Stimulated activated CD8-positive, alpha-beta memory T cell treated with anti-CD3 and anti-CD28 coated beads, Interleukin-4, amount 100 ng/mL, for 1 hour (primary cell): Measurements from ENCODE around the gene TANC1.
"Not testable (repeated sequence)": the region's sequence is repeated elsewhere in the genome, so short reads cannot be mapped to it uniquely, and the experiment has no call there.

Source experiments
- DNase-seq, 2 donors: peaks; one replicate each; pipeline ENCODE4 v3.0.0-alpha.2; 2020; ENCODE audit warnings: low read depth in 2 of 2, low spot score in 1 of 2

Gene TANC1

GRCh38 chr2:159022019-159022418 is 53.6 kb downstream of the TANC1 start:
- no peak for DNase-seq

DNA sequence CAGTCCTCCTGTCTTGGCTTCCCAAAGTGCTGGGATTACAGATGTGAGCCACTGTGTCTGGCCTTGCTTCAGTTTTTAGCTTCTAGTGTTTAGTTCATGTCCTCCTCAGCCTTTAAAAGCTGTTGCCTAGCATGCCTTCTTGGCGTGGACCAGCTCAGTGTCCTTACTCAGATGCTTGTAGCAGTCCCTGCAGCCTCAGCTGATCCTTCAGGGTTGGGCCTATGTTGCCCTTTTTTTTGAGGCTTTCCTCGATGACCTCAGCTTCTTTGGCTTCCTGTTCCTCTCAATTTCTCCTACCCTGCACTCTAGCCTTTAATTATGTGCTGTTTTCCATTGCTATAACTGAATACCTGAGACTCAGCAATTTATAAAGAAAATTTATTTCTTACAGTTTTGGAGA is 57.7 kb downstream of the TANC1 start:
- no peak for DNase-seq

- no peak for DNase-seq
Observed at GRCh38 chr2:159028776-159029175, 60.3 kb downstream of the TANC1 start.

DNA sequence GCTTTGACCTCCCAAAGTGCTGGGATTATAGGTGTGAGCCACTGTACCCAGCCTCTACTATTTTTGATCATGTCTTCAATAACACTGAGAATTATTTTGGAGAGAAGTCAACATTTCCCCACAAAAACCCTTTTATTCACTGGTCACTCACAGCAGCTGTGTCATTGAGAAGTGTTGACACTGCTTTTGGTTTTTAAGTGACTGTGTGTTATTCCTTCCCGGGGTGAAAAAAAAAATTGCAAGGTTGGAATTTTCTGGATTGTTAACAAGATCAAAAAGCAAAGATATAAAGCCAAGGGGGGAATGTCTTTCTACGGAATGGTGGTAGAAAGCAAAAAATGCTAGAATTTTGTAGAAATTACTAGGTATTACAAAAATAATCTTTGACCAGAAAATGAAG is 61.5 kb downstream of the TANC1 start:
- DNase-seq = no peak

DNA sequence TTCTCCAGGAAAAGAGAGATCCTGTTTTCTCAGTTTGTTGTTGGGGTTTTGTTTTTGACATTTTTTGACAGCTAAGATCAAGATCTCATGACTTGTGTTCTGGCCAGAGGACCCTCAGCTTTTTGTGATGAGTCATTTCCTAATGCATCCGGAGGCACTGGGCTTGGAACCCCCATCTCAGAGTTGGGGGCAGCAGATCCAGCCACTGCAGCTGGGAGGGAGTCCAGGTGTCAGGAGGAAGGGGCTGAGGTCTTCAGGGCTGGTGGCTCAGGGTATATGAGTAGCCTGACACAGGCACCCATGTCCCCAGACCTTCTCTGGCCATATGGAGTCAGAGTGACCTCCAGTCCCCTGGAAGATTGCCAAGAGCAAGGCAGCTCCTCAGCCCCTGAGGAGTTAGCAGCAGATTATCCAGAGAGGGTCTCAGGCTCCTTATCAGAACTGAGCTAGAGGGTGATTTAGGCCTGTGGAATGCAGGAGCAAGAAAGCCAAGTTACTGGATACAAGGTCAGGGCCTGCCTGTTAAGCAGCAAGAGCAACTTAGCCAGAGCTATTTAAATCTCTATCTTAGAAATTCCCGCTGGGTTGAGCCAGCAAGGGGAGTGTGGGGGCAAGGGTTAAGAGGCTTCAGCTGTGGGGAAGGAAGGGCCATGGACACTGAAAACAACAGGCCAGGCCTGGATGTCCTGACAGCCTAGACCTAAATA is 62.4 kb downstream of the TANC1 start:
- no peak for DNase-seq

DNA sequence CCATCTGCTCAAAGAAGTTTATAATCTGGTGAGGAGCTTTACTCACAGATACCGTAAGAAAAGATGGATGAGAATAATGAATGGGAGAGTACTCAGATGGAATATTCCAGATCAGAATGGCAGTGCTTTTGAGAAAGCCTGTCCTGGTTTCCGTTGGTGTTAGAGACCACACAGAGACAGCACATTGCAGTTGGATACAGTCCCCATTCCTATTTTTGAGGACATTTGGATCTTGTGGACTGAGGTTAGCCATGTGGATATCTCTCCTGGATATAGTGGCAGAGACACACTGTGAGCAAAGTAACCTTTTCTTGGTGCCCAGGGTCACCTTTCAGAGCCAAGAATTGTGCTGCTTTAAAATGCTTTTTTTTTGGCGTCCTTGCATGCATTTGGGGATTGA is 63.7 kb downstream of the TANC1 start:
- DNase-seq = no peak

DNA sequence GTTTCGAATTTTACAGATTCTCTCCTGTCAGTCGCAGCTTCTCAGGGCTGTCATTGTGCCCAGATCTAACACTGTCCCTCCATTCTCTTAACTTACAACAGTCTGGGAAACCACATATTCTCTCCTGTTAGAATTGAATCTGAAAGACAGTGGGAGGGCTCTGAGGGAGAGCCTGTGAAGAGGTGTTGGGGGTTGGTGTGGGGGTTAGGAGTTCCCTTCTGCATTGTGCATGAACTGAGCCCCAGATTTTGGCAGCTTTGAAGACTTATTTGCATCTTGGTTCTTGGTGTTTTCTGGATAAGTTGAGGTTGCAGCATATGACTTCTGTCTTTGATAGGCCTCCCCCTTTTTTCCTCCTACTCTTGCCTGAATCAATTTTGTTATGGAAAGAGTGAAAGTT is 64.1 kb downstream of the TANC1 start:
- no peak for DNase-seq

DNA sequence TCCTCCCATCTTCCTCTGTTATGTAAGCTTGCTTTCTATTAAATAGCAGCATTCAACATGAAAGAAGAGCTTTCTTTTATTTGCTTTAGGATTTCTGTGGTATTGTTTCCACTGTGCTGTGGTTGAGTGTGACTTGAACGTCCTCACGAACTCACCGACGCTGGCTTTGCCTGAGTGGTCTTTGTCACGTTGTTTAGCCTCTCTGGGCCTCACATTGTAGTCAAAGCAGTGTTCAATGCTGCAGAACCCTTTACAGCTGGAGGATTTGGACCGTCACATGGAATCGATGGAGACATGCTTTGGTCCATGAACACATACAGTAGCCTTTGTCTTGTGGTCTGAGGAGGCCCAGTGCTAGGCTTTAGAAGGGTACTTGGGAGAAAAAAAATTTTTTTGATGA is 66.3 kb downstream of the TANC1 start:
- no peak for DNase-seq

DNA sequence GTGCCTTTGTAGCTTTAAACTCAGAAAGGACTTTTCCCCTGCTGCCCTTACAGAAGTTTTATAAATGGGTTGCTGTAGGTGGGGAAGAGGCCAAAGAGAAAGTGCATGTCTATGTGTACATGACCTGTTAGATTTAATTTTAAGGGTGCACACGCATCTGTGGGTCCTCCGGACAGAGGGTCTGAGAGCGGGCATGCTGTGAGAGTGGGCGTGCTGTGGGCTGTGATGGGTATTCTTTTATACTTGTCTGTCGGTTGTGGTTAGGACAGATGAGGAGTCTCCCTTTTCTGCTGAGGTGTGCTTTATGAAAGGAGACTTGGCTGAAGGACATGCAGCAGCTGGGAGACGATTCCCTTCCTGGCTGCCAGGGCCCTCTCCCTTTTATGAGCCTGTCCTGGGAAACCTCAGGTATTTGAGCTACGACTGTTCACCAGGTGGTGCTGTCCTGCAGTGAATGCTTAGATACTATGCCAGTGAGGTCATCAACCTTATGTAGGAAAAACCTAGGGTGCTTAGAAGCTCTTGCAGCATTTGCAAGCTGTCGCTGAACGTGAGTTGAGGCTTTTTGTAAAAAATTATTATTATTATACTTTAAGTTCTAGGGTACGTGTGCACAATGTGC is 67.5 kb downstream of the TANC1 start:
- DNase-seq = no peak

DNA sequence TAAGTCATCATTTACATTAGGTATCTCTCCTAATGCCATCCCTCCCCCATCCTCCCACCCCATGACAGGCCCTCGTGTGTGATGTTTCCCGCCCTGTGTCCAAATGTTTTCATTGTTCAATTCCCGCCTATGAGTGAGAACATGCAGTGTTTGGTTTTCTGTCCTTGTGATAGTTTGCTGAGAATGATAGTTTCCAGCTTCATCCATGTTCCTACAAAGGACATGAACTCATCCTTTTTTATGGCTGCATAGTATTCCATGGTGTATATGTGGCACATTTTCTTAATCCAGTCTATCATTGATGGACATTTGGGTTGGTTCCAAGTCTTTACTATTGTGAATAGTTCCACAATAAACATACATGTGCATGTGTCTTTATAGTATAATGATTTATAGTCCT is 68.0 kb downstream of the TANC1 start:
- DNase-seq = not testable (repeated sequence)

- not testable (repeated sequence) for DNase-seq
Observed at GRCh38 chr2:159041328-159041727, 72.9 kb downstream of the TANC1 start.

GRCh38 chr2:159042115-159042850 is 73.8 kb downstream of the TANC1 start:
- DNase-seq = no peak

DNA sequence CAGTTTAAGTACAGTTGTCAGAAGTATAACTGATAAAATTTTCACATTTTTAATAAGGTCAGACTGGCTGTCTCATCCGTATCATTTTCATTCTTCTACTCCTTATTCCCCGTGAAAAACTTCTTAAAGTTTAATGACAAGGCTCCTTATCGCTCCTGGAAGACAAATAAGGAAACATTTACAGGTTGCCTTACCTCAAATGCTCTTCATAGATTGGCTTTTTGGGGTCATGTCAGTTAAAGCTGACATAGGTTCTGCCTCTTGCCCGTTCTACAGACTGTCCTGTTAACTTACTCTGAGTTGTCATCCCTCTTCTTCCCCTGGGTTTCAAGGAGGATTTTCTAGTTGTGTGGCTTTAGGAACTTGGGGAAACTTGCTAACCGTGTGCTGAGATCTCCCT is 75.3 kb downstream of the TANC1 start:
- DNase-seq = no peak

DNA sequence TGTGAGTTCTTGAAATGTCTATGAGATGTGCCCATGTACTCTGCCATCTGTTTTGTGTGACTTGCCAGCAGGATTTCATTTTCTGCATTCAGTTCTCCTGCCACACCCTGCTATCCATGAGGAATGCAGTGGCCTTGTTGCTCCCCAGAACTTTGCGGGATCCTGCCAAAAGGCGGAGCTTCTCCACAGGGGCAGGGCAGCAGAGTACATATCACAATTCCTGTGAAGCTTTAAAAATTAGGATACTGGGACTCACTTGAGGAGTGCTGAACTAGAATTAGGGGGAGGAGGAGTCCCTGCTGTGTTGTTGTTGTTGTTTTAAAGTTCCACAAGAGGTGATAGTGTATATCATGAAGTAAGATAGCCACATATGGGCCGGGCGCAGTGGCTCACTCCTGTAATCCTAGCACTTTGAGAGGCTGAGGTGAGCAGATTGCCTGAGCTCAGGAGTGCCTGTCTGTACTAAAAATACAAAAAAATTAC is 76.4 kb downstream of the TANC1 start:
- no peak for DNase-seq

- no peak for DNase-seq
Observed at GRCh38 chr2:159045545-159046454, 77.4 kb downstream of the TANC1 start.

DNA sequence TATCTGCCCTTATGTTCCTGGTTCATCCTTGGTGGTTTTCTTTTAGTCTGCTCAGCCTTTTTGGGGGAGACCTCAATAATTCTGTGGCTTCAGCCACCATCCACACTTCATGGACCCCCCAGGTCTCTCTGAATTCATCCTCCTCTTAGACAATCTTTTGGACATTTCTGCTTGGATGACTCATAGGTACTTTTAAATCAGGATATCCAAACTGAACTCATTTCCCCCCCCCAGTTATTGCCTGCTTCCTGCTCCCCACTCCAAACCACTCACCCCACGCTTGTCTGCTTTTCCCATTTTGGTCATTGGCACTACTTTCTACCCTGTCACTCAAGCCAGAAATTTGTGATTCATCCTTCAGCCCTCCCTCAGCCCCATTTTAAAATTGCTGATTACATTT is 78.5 kb downstream of the TANC1 start:
- no peak for DNase-seq

DNA sequence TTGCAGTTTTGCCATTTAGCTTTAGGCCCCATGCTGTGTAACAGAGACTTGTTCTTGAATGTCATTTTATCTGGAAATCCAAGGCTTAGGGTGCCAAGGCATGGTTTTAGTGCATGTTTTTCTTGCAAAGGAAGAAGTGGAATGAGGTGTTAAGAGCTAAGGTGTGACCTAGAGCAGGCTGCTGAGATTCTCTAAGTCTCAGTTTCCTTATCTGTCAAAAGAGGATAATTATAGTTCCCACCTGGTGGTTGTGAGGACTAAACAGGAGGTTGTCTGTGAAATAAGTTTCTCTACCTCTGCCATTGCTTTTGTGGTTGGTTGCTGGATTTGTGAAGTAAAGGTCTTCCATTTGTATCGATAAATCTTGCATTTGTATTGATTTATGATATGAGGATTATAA is 82.0 kb downstream of the TANC1 start:
- no peak for DNase-seq

- DNase-seq = no peak
Observed at GRCh38 chr2:159051133-159051532, 82.7 kb downstream of the TANC1 start.

GRCh38 chr2:159051661-159052060 is 83.2 kb downstream of the TANC1 start:
- DNase-seq = no peak

GRCh38 chr2:159052157-159052601 is 83.7 kb downstream of the TANC1 start:
- DNase-seq = no peak
